Dermis blood vessel endothelial cell (primary cell): Measurements from ENCODE around the gene HMCN2. TPM values are rescaled to one million over a fixed set of nuclear protein-coding genes. Genes with fewer than 3 reads are reported as not detected.

Experiments used
- DNase-seq: peaks from one replicate; pipeline ENCODE4 v3.0.0; 2010
- total RNA-seq: library from RNA; depleted of rRNA; stranded (reverse); fragments of >200 nt; gene quantifications from 2 replicates; pipeline ENCODE4 v1.2.3, GENCODE V29; 2014

HMCN2 gene
- total RNA-seq, 1 donor from 2014 or later: 1.0 TPM

GRCh38 chr9:130290291-130291181 is 25.0 kb downstream of the HMCN2 start:
- no peak for DNase-seq

- DNase-seq: no peak
Measured at GRCh38 chr9:130291474-130291873, 25.9 kb downstream of the HMCN2 start.

- no peak for DNase-seq
Measured at GRCh38 chr9:130292106-130292505, 26.5 kb downstream of the HMCN2 start.

- DNase-seq: no peak
Measured at GRCh38 chr9:130294664-130295063, 29.1 kb downstream of the HMCN2 start.

- no peak for DNase-seq
Measured at GRCh38 chr9:130295431-130295830, 29.9 kb downstream of the HMCN2 start.

GRCh38 chr9:130295945-130296782 is 30.6 kb downstream of the HMCN2 start:
- DNase-seq: no peak

- DNase-seq: no peak
Measured at GRCh38 chr9:130296783-130297055, 31.2 kb downstream of the HMCN2 start.

GRCh38 chr9:130297371-130297770 is 31.8 kb downstream of the HMCN2 start:
- DNase-seq: no peak

GRCh38 chr9:130298662-130299279 is 33.2 kb downstream of the HMCN2 start:
- DNase-seq: peak; percentile 40

GRCh38 chr9:130299785-130300615 is 34.4 kb downstream of the HMCN2 start:
- no peak for DNase-seq

GRCh38 chr9:130300739-130301138 is 35.2 kb downstream of the HMCN2 start:
- DNase-seq: no peak

- DNase-seq: no peak
Measured at GRCh38 chr9:130301483-130302286, 36.1 kb downstream of the HMCN2 start.

GRCh38 chr9:130302785-130303612 is 37.4 kb downstream of the HMCN2 start:
- DNase-seq: no peak

GRCh38 chr9:130303613-130304055 is 38.1 kb downstream of the HMCN2 start:
- no peak for DNase-seq

- no peak for DNase-seq
Measured at GRCh38 chr9:130304116-130304515, 38.6 kb downstream of the HMCN2 start.

- DNase-seq: no peak
Measured at GRCh38 chr9:130304643-130305042, 39.1 kb downstream of the HMCN2 start.

- DNase-seq: no peak
Measured at GRCh38 chr9:130305381-130305780, 39.8 kb downstream of the HMCN2 start.

- no peak for DNase-seq
Measured at GRCh38 chr9:130306823-130307666, 41.5 kb downstream of the HMCN2 start.

- DNase-seq: no peak
Measured at GRCh38 chr9:130307667-130307943, 42.0 kb downstream of the HMCN2 start.

GRCh38 chr9:130308081-130308571 is 42.6 kb downstream of the HMCN2 start:
- DNase-seq: no peak
